Activated T-cell treated with anti-CD3 and anti-CD28 coated beads, Interleukin-2, amount 50 U/mL, for 24 hours (primary cell): ENCODE measurements around the gene COASY.

Experiments
- DNase-seq: peaks from one replicate; pipeline ENCODE4 v3.0.0-alpha.2; 2020
- H3K27ac Mint-ChIP-seq: 2 replicates; pipeline ENCODE4 v1.8.0; 2020; ENCODE audit warnings: mild to moderate bottlenecking, mixed read lengths
- H3K27me3 Mint-ChIP-seq: 2 replicates; pipeline ENCODE4 v1.8.0; 2020; ENCODE audit warnings: mixed read lengths
- H3K36me3 Mint-ChIP-seq: 2 replicates; pipeline ENCODE4 v1.8.0; 2020; ENCODE audit warnings: low read depth, mixed read lengths
- H3K4me1 Mint-ChIP-seq: 2 replicates; pipeline ENCODE4 v1.8.0; 2020; ENCODE audit warnings: low read depth, mixed read lengths
- H3K4me3 Mint-ChIP-seq: 2 replicates; pipeline ENCODE4 v1.8.0; 2020; ENCODE audit warnings: mild to moderate bottlenecking, moderate library complexity, mixed read lengths
- H3K9me3 Mint-ChIP-seq: 2 replicates; pipeline ENCODE4 v1.8.0; 2020; ENCODE audit warnings: mixed read lengths

The COASY gene

GRCh38 chr17:42561897-42562387 is at the start of gene COASY:
COASY (plus strand) TSS chr17:42562148; CDS start chr17:42562623, 475 bp downstream.
- peak within 1 kb of the TSS; percentile 99 for H3K27ac Mint-ChIP-seq
- peaks cover 42% of the 10 kb centered on the region for H3K4me1 Mint-ChIP-seq
- no peaks in the 10 kb centered on the region for H3K27me3 Mint-ChIP-seq
- peak within 1 kb of the TSS; percentile 96 for H3K4me3 Mint-ChIP-seq
- peak; percentile 93 for DNase-seq
- no peaks in the 10 kb centered on the region for H3K9me3 Mint-ChIP-seq
- peaks cover 49% of the 10 kb centered on the region for H3K36me3 Mint-ChIP-seq

- peaks cover 14% of the 10 kb centered on the region for H3K36me3 Mint-ChIP-seq
- no peaks in the 10 kb centered on the region for H3K4me1 Mint-ChIP-seq
- no peak overlapping the region for H3K4me3 Mint-ChIP-seq
- no peak for DNase-seq
- H3K9me3 Mint-ChIP-seq = no peaks in the 10 kb centered on the region
- H3K27me3 Mint-ChIP-seq = no peaks in the 10 kb centered on the region
- H3K27ac Mint-ChIP-seq = no peak overlapping the region
Observed at GRCh38 chr17:42512246-42512645, 49.7 kb upstream of the COASY start.

- no peak for DNase-seq
- Mint-ChIP-seq H3K4me3 (no peak overlapping the region), H3K9me3 (no peaks in the 10 kb centered on the region), H3K4me1 (peaks cover 2% of the 10 kb centered on the region), H3K27ac (no peak overlapping the region), H3K36me3 (peaks cover 12% of the 10 kb centered on the region), H3K27me3 (no peaks in the 10 kb centered on the region)
Observed at GRCh38 chr17:42512733-42513251, 49.2 kb upstream of the COASY start.

GRCh38 chr17:42513686-42514085 is 48.3 kb upstream of the COASY start:
- H3K4me3 Mint-ChIP-seq = no peak overlapping the region
- H3K36me3 Mint-ChIP-seq = peaks cover 5% of the 10 kb centered on the region
- no peaks in the 10 kb centered on the region for H3K27me3 Mint-ChIP-seq
- H3K4me1 Mint-ChIP-seq = peaks cover 2% of the 10 kb centered on the region
- no peaks in the 10 kb centered on the region for H3K9me3 Mint-ChIP-seq
- no peak for DNase-seq
- no peak overlapping the region for H3K27ac Mint-ChIP-seq

- peaks cover 3% of the 10 kb centered on the region for H3K36me3 Mint-ChIP-seq
- no peaks in the 10 kb centered on the region for H3K27me3 Mint-ChIP-seq
- DNase-seq = no peak
- H3K4me3 Mint-ChIP-seq = no peak overlapping the region
- H3K4me1 Mint-ChIP-seq = peaks cover 2% of the 10 kb centered on the region
- H3K27ac Mint-ChIP-seq = no peak overlapping the region
- H3K9me3 Mint-ChIP-seq = no peaks in the 10 kb centered on the region
Observed at GRCh38 chr17:42514279-42514678, 47.7 kb upstream of the COASY start.

GRCh38 chr17:42514867-42515266 is 47.1 kb upstream of the COASY start:
- no peak for DNase-seq
- Mint-ChIP-seq H3K36me3 (peaks cover 3% of the 10 kb centered on the region), H3K9me3 (no peaks in the 10 kb centered on the region), H3K4me3 (no peak overlapping the region), H3K27ac (no peak overlapping the region), H3K27me3 (no peaks in the 10 kb centered on the region), H3K4me1 (peaks cover 2% of the 10 kb centered on the region)

- H3K27ac Mint-ChIP-seq = no peak overlapping the region
- peaks cover 11% of the 10 kb centered on the region for H3K36me3 Mint-ChIP-seq
- no peaks in the 10 kb centered on the region for H3K27me3 Mint-ChIP-seq
- peaks cover 6% of the 10 kb centered on the region for H3K4me1 Mint-ChIP-seq
- no peak overlapping the region for H3K4me3 Mint-ChIP-seq
- H3K9me3 Mint-ChIP-seq = no peaks in the 10 kb centered on the region
- DNase-seq = peak; percentile 88
Observed at GRCh38 chr17:42517516-42517915, 44.4 kb upstream of the COASY start.

GRCh38 chr17:42518046-42518754 is 43.7 kb upstream of the COASY start:
- Mint-ChIP-seq H3K4me1 (peaks cover 8% of the 10 kb centered on the region), H3K36me3 (peaks cover 12% of the 10 kb centered on the region), H3K4me3 (no peak overlapping the region), H3K27ac (no peak overlapping the region), H3K9me3 (no peaks in the 10 kb centered on the region), H3K27me3 (no peaks in the 10 kb centered on the region)
- no peak for DNase-seq

GRCh38 chr17:42518755-42519545 is 43.0 kb upstream of the COASY start:
- Mint-ChIP-seq H3K4me1 (peaks cover 14% of the 10 kb centered on the region), H3K9me3 (no peaks in the 10 kb centered on the region), H3K4me3 (no peak overlapping the region), H3K27me3 (no peaks in the 10 kb centered on the region), H3K36me3 (peaks cover 11% of the 10 kb centered on the region), H3K27ac (no peak overlapping the region)
- no peak for DNase-seq

GRCh38 chr17:42519546-42520491 is 42.1 kb upstream of the COASY start:
- Mint-ChIP-seq H3K27me3 (no peaks in the 10 kb centered on the region), H3K4me3 (no peak overlapping the region), H3K27ac (no peak overlapping the region), H3K9me3 (no peaks in the 10 kb centered on the region), H3K4me1 (peaks cover 22% of the 10 kb centered on the region), H3K36me3 (peaks cover 9% of the 10 kb centered on the region)
- DNase-seq = no peak

- H3K36me3 Mint-ChIP-seq = peaks cover 9% of the 10 kb centered on the region
- DNase-seq = no peak
- no peak overlapping the region for H3K4me3 Mint-ChIP-seq
- H3K9me3 Mint-ChIP-seq = no peaks in the 10 kb centered on the region
- no peaks in the 10 kb centered on the region for H3K27me3 Mint-ChIP-seq
- H3K27ac Mint-ChIP-seq = no peak overlapping the region
- H3K4me1 Mint-ChIP-seq = peaks cover 23% of the 10 kb centered on the region
Observed at GRCh38 chr17:42520540-42520951, 41.4 kb upstream of the COASY start.

- H3K36me3 Mint-ChIP-seq = peaks cover 9% of the 10 kb centered on the region
- no peak overlapping the region for H3K4me3 Mint-ChIP-seq
- no peak for DNase-seq
- peaks cover 23% of the 10 kb centered on the region for H3K4me1 Mint-ChIP-seq
- H3K27ac Mint-ChIP-seq = no peak overlapping the region
- no peaks in the 10 kb centered on the region for H3K27me3 Mint-ChIP-seq
- no peaks in the 10 kb centered on the region for H3K9me3 Mint-ChIP-seq
Observed at GRCh38 chr17:42521036-42521435, 40.9 kb upstream of the COASY start.

GRCh38 chr17:42521666-42522262 is 40.2 kb upstream of the COASY start:
- H3K27ac Mint-ChIP-seq = no peak overlapping the region
- H3K36me3 Mint-ChIP-seq = peaks cover 9% of the 10 kb centered on the region
- no peaks in the 10 kb centered on the region for H3K9me3 Mint-ChIP-seq
- H3K27me3 Mint-ChIP-seq = no peaks in the 10 kb centered on the region
- DNase-seq = no peak
- H3K4me3 Mint-ChIP-seq = no peak overlapping the region
- peaks cover 23% of the 10 kb centered on the region for H3K4me1 Mint-ChIP-seq
